CD4-positive, alpha-beta T cell treated with Interleukin-12 subunit alpha and Interleukin-12 subunit beta, for 1 hour (primary cell): ENCODE data around the gene EXOG.
"Not testable (repeated sequence)": the region's sequence is repeated elsewhere in the genome, so short reads cannot be mapped to it uniquely, and the experiment has no call there.

Source experiments
- DNase-seq: peaks from one replicate; pipeline ENCODE4 v3.0.0-alpha.2; 2020

The EXOG gene

GRCh38 chr3:38565339-38566214 is 69.4 kb downstream of the EXOG start:
- no peak for DNase-seq

- no peak for DNase-seq
Observed at GRCh38 chr3:38566215-38566528, 70.0 kb downstream of the EXOG start.

- DNase-seq: not testable (repeated sequence)
Observed at GRCh38 chr3:38566794-38567193, 70.7 kb downstream of the EXOG start.

GRCh38 chr3:38567498-38567897 is 71.4 kb downstream of the EXOG start:
- DNase-seq: no peak

- no peak for DNase-seq
Observed at GRCh38 chr3:38573111-38573510, 77.0 kb downstream of the EXOG start.

- DNase-seq: no peak
Observed at GRCh38 chr3:38573556-38573955, 77.4 kb downstream of the EXOG start.

GRCh38 chr3:38574411-38575278 is 78.5 kb downstream of the EXOG start:
- no peak for DNase-seq

GRCh38 chr3:38575279-38575843 is 79.2 kb downstream of the EXOG start:
- DNase-seq: no peak
